ENCODE results near the gene DNAI2. TPM values are rescaled to one million over a fixed set of nuclear protein-coding genes. Genes with fewer than 3 reads are reported as not detected.

DNAI2 gene
- total and polyA plus RNA-seq, 9 of the 15 experiments (the other 6 are each of a cell fraction or from before 2014, with no cell fraction given): not detected

DNA sequence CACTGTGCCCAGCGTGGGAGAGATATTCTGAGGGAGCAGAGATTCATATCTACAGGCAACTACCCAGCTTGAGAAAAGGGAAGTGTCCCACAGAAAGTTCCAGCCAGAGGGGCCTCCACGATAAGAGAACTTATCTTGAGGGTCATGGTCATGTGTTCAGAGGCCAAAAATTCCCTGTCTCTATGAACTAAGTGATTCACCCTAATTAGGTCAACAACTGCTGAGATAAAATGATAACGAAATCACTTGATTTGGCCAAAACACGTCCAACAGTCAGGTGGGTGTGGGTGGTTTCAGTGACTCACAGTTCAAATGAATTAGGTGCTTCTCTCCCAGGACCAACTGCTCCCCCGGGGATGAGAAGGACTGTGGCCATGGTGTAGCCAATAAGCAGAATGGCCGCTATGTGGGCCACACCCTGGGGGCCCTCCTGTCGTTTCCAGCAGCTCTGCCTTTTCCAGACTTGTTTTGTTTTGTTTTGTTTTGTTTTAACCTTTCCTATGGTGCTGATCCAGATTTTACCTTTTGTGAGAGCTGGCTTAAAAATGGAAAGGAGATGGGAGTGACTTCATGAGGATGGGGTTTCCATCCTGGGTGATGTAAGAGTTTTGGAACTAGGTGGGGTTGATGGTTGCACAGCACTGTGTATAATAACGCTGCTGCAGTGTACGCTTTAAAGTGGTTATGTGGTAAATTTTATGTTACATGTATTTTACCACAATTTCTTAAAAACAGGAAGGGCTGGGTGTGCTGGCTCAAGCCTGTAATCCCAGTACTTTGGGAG is 8.7 kb downstream of the DNAI2 start (continued):
- TF ChIP-seq AFF4 (CRISPR knock-in tag; IDR thresholded peaks at IDR 0.05) (no peak), ZNF3 (CRISPR knock-in tag; IDR thresholded peaks at IDR 0.05) (no peak), FOXK2 (conservative IDR thresholded peaks at IDR 0.05 in 1 of 2, IDR thresholded peaks at IDR 0.05 in 1 of 2; ENCODE audit: low read depth in 2 of 2) (peak in 1 of 2 experiments; percentile 41; a peak in 1 of 4 replicates), TCFL5 (CRISPR knock-in tag; conservative IDR thresholded peaks at IDR 0.05) (0 out of 2 replicates have a peak, but pooled peaks have one; percentile 6), FOXO4 (CRISPR knock-in tag; IDR thresholded peaks at IDR 0.05) (no peak), ZBED1 (IDR thresholded peaks at IDR 0.05) (no peak), ZKSCAN3 (CRISPR knock-in tag; IDR thresholded peaks at IDR 0.05) (no peak), ZNF561 (CRISPR knock-in tag; conservative IDR thresholded peaks at IDR 0.05) (no peak), MAFK (IDR thresholded peaks at IDR 0.05; ENCODE audit: low read length) (no peak), TFAM (CRISPR knock-in tag; conservative IDR thresholded peaks at IDR 0.05) (no peak), ZC3H8 (IDR thresholded peaks at IDR 0.05) (no peak), CREBBP (IDR thresholded peaks at IDR 0.05; ENCODE audit: low read depth, low read length) (no peak), CSDE1 (IDR thresholded peaks at IDR 0.05) (no peak), RFX1 (IDR thresholded peaks at IDR 0.05) (no peak)
- TF ChIP-seq, protein P1, sequence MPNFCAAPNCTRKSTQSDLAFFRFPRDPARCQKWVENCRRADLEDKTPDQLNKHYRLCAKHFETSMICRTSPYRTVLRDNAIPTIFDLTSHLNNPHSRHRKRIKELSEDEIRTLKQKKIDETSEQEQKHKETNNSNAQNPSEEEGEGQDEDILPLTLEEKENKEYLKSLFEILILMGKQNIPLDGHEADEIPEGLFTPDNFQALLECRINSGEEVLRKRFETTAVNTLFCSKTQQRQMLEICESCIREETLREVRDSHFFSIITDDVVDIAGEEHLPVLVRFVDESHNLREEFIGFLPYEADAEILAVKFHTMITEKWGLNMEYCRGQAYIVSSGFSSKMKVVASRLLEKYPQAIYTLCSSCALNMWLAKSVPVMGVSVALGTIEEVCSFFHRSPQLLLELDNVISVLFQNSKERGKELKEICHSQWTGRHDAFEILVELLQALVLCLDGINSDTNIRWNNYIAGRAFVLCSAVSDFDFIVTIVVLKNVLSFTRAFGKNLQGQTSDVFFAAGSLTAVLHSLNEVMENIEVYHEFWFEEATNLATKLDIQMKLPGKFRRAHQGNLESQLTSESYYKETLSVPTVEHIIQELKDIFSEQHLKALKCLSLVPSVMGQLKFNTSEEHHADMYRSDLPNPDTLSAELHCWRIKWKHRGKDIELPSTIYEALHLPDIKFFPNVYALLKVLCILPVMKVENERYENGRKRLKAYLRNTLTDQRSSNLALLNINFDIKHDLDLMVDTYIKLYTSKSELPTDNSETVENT (CRISPR knock-in tag; IDR thresholded peaks at IDR 0.05): no peak
- TF ChIP-seq, protein P2, sequence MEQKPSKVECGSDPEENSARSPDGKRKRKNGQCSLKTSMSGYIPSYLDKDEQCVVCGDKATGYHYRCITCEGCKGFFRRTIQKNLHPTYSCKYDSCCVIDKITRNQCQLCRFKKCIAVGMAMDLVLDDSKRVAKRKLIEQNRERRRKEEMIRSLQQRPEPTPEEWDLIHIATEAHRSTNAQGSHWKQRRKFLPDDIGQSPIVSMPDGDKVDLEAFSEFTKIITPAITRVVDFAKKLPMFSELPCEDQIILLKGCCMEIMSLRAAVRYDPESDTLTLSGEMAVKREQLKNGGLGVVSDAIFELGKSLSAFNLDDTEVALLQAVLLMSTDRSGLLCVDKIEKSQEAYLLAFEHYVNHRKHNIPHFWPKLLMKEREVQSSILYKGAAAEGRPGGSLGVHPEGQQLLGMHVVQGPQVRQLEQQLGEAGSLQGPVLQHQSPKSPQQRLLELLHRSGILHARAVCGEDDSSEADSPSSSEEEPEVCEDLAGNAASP (IDR thresholded peaks at IDR 0.05): no peak
- TF ChIP-seq, protein P3, sequence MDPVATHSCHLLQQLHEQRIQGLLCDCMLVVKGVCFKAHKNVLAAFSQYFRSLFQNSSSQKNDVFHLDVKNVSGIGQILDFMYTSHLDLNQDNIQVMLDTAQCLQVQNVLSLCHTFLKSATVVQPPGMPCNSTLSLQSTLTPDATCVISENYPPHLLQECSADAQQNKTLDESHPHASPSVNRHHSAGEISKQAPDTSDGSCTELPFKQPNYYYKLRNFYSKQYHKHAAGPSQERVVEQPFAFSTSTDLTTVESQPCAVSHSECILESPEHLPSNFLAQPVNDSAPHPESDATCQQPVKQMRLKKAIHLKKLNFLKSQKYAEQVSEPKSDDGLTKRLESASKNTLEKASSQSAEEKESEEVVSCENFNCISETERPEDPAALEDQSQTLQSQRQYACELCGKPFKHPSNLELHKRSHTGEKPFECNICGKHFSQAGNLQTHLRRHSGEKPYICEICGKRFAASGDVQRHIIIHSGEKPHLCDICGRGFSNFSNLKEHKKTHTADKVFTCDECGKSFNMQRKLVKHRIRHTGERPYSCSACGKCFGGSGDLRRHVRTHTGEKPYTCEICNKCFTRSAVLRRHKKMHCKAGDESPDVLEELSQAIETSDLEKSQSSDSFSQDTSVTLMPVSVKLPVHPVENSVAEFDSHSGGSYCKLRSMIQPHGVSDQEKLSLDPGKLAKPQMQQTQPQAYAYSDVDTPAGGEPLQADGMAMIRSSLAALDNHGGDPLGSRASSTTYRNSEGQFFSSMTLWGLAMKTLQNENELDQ (CRISPR knock-in tag; IDR thresholded peaks at IDR 0.05; ENCODE audit: borderline replicate concordance): no peak

Measured in K562 (cell line).